Measurements from ENCODE around the gene MPPED1.

Gene MPPED1

DNA sequence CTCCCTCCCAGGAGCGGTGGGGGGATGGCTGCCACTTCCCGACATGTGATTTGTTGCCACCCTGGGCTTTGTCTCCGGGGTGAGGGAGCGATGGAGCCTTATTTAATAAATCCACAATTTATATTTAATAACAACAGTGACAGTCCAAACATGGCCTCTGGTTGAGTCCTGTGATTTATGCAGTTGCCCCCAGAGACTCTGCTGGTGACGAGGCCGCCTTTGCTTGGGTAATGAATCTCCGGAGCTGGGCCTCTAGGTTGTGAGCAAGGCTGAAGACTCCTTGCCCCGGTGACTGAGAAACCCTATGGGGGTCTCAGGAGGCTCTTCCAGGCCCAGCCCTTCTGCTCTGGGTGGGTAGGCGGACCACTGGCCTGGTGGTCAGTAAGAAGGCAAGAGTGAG, 16.7 kb downstream of the MPPED1 start:
- no peak for DNase-seq (ENCODE audit: low read depth in 4 of 4, low spot score in 1 of 4)

GRCh38 chr22:43429426-43429825, 17.6 kb downstream of the MPPED1 start:
- no peak for DNase-seq (ENCODE audit: low read depth in 4 of 4, low spot score in 1 of 4)

GRCh38 chr22:43431808-43432554, 20.2 kb downstream of the MPPED1 start:
- no peak for DNase-seq (ENCODE audit: low read depth in 4 of 4, low spot score in 1 of 4)

- DNase-seq (ENCODE audit: low read depth in 4 of 4, low spot score in 1 of 4) = no peak
Measured at GRCh38 chr22:43432883-43433415, 21.1 kb downstream of the MPPED1 start.

DNA sequence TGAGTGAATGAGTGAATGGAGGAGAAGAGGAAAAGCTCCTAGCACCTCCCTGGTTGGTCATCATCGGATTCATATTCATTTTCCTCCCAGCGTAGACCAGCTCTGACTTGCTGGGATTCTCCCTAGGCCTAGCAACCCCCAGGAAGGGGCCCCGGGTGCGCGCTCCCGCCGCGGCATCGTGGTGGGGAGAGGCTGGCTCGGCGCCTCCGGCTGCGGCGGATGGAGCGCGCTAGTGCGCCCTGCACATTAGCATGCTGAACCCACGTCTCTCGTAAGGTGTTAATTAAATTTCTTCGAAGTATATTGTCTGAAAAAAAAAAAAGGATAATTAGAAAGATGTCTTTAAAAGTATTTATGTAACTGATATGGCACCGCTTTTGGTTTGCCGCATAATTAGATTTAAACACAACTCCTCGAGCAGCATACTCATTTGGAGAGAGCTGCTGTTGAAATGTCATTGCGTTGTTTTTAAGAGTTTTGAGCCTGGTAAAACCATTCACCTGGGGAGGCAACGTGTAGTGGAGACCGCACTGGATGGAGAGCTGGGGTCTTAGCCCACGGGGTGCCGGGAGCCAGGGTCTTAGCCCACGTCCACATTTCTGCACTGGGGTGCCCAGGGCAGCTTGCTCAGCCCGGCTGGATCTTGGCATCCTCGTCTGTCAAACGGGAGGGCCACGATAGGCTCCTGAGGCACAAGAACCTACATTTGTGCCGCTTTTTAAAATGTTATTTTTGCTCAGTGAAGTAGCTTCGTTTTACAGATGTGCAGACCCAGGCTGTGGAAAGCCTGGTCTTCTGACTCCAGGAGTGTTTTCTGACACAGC, 21.8 kb downstream of the MPPED1 start:
- DNase-seq (ENCODE audit: low read depth in 4 of 4, low spot score in 1 of 4) = no peak

DNA sequence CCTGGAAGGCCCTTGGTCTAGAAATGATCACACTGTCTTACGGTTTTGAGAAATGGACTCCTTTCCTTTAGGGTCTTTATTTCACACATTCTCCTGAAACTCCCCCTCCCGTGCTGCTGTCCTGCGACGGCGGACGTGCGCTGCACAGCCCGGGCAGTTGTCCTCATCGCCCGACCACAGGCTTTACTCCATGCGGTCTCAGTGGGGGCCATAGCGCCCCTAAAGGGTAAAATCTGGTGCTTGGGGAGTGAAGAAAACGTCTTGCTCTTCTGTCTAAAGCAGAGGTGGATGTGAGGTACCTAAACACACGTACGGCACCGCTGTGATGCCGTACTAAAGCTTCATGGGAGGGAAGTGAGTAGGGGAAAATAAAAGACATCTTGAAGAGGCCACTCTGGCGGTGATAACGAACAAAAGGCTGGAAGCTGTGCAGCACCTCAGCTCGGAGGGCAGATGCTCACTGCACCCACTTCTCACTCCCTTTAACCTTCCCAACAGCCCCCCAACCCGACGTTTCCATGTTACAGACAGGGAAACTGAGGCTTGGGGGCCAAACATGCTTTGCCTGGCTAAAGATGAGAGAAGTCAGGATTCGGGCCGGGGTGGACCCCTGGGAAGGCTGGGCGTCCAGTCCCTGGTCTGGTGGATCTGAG, 22.6 kb downstream of the MPPED1 start:
- DNase-seq (ENCODE audit: low read depth in 4 of 4, low spot score in 1 of 4) = no peak

DNA sequence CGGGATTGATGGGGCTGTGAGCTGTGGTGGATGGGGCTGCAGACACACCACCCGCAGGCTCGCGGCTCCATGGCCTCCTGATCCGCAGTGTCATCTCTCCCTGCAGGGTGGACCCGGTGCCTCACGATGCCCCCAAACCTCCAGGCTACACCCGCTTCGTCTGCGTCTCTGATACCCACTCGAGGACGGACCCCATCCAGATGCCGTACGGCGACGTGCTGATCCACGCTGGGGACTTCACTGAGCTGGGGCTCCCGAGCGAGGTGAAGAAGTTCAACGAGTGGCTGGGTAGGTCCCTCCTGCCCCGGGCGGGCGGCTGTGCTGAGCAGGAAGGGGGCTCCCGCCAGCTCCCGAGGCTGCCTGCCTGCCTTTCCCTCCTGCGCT, 23.1 kb downstream of the MPPED1 start:
- DNase-seq (ENCODE audit: low read depth in 4 of 4, low spot score in 1 of 4) = no peak

DNA sequence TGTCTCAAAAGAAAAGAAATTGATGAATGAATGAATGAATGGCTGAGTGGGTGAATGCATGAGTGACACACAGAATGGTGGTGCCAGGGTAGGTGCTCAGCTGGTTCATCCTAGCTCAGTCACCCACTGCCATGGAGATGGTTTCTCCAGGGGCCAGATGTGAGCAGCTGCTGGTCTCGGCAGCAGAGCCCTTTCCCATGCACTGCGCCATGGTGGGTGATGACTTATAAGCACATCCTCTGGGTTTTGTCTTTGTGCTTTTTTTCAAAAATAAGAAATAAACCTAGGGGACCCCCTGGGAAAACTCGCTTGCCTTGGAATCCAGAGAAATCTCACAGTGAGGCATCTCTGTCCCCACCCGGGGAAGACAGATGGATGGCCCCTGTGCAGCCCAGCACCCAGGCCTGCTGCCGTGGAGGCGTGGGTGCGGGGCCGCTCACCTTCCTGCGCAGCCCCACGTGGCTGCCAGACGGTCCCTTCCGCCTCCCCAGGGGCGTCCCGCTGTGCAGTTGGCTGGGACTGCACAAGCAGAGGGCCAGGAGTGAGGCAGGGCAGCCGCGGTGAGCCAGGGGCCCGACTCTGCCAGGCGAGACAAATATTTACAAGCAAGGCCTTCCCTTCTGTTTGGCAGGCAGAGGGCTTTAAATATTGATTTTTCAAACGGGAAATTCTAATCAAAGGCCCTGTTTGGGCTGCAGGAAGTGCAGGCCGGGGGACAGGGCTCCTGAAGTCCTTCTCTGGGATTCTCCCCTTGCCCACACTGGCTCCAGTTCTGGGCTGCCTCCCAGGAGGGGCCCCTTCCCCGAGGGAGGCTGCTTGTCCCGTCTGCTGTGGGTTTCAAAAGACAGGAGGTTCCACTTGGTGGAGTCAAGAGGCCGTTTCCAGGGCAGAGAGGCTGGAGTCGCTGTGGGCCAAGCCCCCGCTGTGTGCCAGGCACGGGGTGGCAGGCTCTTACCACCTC, 24.3 kb downstream of the MPPED1 start:
- DNase-seq (ENCODE audit: low read depth in 4 of 4, low spot score in 1 of 4) = no peak

DNA sequence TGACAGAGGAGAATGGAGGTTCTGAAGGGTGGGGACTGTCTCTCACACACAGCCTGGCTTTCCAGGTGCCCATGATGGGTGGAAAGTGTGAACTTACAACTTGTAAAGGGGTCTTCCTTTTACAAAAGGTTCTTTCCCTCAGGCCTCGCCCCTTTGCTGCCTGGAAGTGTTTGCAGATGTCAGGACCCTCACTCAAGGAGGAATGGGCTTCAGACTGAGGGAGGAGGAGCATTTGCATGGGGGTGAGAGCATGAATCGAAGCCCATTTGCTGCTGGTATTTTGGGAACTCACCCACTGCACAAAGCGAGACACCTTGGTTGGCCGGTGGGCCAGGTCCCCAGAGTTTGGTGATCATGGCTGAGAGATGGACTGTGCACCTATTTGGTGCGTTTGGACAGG, 25.1 kb downstream of the MPPED1 start:
- no peak for DNase-seq (ENCODE audit: low read depth in 4 of 4, low spot score in 1 of 4)

- no peak for DNase-seq (ENCODE audit: low read depth in 4 of 4, low spot score in 1 of 4)
Measured at GRCh38 chr22:43437871-43438475, 26.2 kb downstream of the MPPED1 start.

DNA sequence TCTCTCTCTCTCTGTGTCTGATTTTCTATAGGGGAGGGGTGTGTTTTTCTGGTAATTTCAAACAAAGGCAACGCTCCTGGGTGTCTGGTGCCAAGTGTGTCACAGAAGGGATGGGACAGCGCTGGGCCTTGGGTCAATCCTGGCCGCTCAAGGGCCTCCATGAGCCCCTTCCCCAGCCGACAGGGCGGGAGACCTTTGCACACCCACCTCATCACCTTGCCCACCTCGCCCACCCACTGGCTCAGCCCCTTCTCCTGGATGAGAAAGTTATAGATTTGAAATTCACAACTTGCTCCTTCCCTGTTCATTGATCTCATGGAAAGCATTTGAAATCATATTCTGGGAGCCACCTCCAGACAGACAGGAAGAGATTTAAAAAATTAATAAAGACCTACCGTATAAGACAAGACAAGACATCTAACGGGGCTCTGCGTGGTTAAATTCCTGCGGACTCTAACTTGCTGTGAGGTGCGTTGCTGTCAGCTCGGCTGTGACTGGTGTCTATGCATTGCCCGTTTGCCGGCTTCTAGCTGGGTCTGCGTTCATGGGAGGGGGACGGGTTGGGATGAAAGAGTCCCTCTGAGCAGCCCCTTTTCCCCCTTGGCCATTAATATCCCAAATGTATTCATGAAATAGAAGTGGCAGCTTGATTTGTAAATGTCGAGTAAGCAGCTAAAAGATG, 27.0 kb downstream of the MPPED1 start:
- no peak for DNase-seq (ENCODE audit: low read depth in 4 of 4, low spot score in 1 of 4)

DNA sequence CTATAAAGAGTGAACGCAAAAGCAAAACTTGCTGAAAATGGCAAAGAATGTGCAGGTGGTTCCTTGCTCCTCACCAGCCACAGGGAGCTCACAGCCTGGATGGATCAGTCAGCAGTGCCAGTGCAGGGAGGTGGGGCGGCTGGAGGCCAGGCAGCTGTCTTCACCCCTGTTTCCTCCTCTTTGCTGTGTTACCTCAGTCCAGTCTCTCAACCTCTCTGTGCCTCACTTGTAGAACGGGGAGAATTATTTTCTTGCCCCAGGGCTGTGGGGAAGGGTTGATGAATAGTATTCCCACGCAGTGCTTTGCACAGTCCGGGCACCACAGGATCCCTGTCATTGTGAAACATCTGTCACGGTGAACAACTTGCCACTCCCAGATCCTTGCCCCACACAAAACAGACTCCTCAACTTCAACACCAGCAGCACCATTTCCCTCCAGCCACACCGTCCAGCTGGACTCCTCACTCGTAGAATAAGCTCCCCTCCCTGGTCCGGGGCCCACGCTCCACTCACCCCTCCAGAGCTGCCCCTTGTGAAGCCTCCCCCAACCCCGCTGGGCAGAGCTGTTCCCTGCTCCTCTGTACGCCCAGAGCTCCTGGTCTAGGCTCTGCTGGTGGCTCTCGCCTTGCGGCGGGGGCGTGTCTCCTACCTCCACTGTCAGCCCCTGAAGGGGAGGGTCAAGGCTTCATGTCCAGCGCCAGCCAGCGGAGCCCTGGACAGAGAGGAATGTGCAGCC, 27.7 kb downstream of the MPPED1 start:
- DNase-seq (ENCODE audit: low read depth in 4 of 4, low spot score in 1 of 4) = no peak

DNA sequence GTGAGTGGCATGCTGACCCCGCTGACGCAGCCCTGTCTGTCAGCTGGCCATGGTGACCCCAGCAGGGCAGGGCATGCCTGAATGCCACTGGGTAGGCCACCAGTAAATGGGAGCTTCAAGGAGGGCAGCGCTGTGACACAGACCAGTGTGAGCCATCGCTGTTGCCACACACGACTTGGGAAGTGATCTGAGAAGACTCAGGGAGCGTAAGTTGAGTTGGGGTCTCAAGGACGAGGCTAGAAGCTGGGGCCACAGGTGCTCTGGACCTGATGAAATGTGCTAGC, 28.2 kb downstream of the MPPED1 start:
- DNase-seq (ENCODE audit: low read depth in 4 of 4, low spot score in 1 of 4) = no peak

DNA sequence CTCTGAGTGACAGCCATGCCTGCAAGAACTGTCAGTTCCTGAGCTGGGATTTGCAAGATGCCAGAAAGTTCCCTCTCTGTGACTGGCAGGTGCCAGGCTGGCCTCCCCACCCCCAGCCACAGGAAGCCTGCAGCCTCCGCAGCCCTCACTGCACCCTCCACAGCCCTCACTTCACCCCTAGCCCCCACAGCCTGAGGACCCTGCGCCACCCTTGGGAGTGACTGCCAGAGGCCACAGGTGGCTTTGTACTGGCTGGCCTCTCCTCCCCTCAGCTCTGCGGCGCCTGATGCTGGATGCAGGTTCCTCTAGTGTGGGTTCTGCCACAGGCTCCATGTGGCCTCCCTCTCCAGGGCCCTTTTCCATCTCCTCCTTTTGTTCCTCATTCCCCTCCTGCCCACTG, 28.7 kb downstream of the MPPED1 start:
- no peak for DNase-seq (ENCODE audit: low read depth in 4 of 4, low spot score in 1 of 4)

DNA sequence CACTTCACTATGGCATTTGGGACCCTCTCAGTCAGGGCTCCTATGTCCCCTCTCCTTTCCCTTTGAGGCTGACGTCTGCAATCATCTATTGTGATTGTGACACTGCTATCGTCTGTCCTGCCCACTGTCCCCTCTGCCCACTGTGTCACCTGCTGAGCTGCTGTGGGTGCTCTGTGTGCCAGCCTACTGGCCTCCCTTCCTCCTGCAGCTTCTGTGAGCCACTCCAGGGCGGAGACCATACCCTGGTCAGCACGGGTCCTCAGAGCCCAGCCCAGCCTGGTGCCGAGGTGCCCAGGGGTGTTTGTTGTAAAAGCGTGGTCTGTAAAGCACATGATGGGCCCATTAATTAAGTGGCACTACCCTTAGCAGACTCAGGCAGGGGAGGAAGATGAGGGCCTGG, 29.4 kb downstream of the MPPED1 start:
- no peak for DNase-seq (ENCODE audit: low read depth in 4 of 4, low spot score in 1 of 4)

DNA sequence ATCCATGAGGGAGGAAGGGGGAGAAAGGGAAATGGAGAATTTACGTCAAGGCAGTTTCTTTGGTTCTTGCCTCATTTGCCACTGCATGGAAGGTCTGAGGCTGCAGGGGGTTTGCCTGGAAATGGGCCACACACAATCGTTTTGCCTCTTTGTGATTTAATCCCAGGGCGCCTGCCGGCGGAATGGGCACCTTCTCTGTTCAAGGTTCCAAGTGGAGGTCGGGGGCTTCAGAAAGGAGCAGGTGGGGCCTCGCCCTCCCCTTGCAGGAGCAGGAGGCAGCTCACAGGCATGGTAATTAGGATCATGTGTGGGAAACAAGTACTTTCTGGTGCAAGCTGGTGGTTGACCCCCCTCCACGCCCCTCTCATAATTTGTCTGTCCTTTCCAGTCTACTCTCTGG, 29.9 kb downstream of the MPPED1 start:
- no peak for DNase-seq (ENCODE audit: low read depth in 4 of 4, low spot score in 1 of 4)

DNA sequence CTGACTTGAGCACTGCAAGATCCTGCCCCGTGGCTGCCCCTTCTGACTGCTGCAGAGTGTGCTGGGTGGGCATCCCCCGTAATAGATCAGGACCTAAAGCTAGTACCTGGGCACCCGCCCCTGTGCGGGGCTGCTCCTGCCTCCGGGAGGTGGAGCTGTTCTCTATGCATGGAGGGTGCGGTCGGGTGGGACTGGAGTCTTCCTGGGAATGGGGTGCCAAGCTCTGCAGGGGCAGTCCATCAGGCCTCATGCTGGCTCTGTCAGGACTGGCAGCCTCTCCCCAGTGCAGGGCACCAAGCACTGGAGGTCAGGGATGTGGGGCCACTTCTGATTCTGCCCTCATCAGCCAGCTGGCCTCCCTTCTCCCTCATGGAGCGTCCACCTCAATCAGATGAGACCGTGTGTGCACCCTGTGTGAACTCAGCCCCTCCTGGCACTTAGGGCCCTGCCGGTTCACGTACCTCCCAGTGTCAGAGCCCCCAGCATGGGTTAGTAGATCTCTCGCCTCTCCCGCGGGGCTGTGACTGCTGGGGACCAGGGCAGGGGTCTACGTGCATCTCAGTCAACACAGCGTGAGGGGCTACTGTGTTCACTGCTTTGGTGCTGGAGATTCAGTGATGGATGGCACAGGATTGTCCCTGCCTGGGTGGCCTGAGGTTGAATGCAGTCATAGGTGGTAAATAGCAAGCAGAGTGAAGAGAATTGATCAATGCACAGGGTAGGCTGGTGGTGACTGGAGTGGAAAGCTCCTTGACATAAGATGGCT, 30.8 kb downstream of the MPPED1 start:
- DNase-seq (ENCODE audit: low read depth in 4 of 4, low spot score in 1 of 4) = no peak

DNA sequence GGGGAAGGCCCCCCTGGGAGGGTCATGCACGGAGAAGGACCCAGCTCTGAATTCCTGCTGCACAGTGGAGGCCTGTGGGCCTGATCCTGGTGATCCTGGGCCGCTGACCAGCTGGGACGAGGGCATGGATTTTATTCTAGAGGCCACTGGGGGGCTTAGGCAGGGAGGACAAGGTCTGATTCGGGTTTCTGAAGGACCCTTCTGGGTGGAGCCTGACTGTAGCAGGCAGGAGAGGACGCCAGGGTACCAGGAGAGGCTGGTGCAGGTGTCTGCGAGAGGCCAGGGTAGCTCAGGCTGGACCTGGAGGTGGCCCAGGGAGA, 31.3 kb downstream of the MPPED1 start:
- no peak for DNase-seq (ENCODE audit: low read depth in 4 of 4, low spot score in 1 of 4)
